Prostate gland (tissue), 2 donors: ENCODE results near the gene RARB. TPM values are rescaled to one million over a fixed set of nuclear protein-coding genes. Genes with fewer than 3 reads are reported as not detected.

Experiments used
- DNase-seq: peaks from one replicate; pipeline ENCODE4 v3.0.0-alpha.2; 2019; ENCODE audit warnings: low spot score
- H3K27ac ChIP-seq, 2 donors: fragments of 200-600 bp; sonication (generic); 2 replicates each; pipeline ENCODE4 v1.5.1; 2017 to 2019
- H3K27me3 ChIP-seq: fragments of 200-600 bp; sonication (generic); replicated peaks from 2 replicates; pipeline ENCODE4 v1.5.1; 2019; ENCODE audit not compliant: insufficient read depth
- H3K36me3 ChIP-seq, 2 donors: fragments of 200-600 bp; sonication (generic); 1 replicate in 1 of 2; 2 replicates in 1 of 2; pipeline versions ENCODE4 v1.5.1 to v1.8.1; 2017 to 2019
- H3K4me1 ChIP-seq: fragments of 200-600 bp; sonication (generic); replicated peaks from 2 replicates; pipeline ENCODE4 v1.5.1; 2019
- H3K4me3 ChIP-seq, 2 donors: fragments of 200-600 bp; sonication (generic); 2 replicates each; pipeline ENCODE4 v1.5.1; 2017 to 2019
- H3K9me3 ChIP-seq: fragments of 200-600 bp; sonication (generic); 2 replicates; pipeline ENCODE4 v1.5.1; 2017
- POLR2A ChIP-seq: fragments of 450-650 bp; IDR thresholded peaks from one replicate; pipeline ENCODE4 v1.6.1; 2016; ENCODE audit warnings: antibody characterized with exemption, mild to moderate bottlenecking
- POLR2AphosphoS5 ChIP-seq: sonication (generic); formaldehyde crosslinking; IDR thresholded peaks from one replicate; pipeline ENCODE4 v1.6.1; 2017; ENCODE audit warnings: antibody characterized with exemption
- WGBS: methylation state at CpG from one replicate; pipeline ENCODE4 v1.1.5; 2018; 5-methylcytosine and 5-hydroxymethylcytosine counted together
- intact Hi-C: fragments of 100-400 bp; cut with DNase I; formaldehyde crosslinking; loops from one replicate; pipeline ENCODE4 v1.14.2; 2022
- total RNA-seq, 2 donors: library from RNA; depleted of rRNA; stranded (reverse); fragments of >200 nt; gene quantifications; one replicate each; pipeline ENCODE4 v1.1.0, GENCODE V29; 2016
- TF ChIP-seq, protein P1 (sequence below), 4 experiments: fragments of 200-600 bp in 2 of 4; fragments of 450-650 bp in 2 of 4; sonication (generic) in 2 of 4; IDR thresholded peaks; 1 replicate in 3 of 4; 2 replicates in 1 of 4; pipeline ENCODE4 v1.5.1; 2016 to 2019; ENCODE audit warnings: antibody characterized with exemption in 4 of 4, mild to moderate bottlenecking in 2 of 4, moderate library complexity in 2 of 4

Gene RARB
- total RNA-seq, result 10 to 100 TPM in 1 of 2 donors, 1 to 10 TPM in 1; 4.4 to 17.2 TPM

DNA sequence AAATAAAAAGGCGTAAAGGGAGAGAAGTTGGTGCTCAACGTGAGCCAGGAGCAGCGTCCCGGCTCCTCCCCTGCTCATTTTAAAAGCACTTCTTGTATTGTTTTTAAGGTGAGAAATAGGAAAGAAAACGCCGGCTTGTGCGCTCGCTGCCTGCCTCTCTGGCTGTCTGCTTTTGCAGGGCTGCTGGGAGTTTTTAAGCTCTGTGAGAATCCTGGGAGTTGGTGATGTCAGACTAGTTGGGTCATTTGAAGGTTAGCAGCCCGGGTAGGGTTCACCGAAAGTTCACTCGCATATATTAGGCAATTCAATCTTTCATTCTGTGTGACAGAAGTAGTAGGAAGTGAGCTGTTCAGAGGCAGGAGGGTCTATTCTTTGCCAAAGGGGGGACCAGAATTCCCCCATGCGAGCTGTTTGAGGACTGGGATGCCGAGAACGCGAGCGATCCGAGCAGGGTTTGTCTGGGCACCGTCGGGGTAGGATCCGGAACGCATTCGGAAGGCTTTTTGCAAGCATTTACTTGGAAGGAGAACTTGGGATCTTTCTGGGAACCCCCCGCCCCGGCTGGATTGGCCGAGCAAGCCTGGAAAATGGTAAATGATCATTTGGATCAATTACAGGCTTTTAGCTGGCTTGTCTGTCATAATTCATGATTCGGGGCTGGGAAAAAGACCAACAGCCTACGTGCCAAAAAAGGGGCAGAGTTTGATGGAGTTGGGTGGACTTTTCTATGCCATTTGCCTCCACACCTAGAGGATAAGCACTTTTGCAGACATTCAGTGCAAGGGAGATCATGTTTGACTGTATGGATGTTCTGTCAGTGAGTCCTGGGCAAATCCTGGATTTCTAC, at the start of gene RARB:
RARB (plus strand) TSS at position 322 of the 847 bp plus-strand sequence; CDS start at position 791, 469 bp downstream.
- no peaks in the 10 kb centered on the region for H3K9me3 ChIP-seq
- peak within 1 kb of the TSS; percentile 38 to 44 for H3K4me3 ChIP-seq
- H3K27ac ChIP-seq, result peak within 1 kb of the TSS; percentile 82
- TF ChIP-seq, protein P1, sequence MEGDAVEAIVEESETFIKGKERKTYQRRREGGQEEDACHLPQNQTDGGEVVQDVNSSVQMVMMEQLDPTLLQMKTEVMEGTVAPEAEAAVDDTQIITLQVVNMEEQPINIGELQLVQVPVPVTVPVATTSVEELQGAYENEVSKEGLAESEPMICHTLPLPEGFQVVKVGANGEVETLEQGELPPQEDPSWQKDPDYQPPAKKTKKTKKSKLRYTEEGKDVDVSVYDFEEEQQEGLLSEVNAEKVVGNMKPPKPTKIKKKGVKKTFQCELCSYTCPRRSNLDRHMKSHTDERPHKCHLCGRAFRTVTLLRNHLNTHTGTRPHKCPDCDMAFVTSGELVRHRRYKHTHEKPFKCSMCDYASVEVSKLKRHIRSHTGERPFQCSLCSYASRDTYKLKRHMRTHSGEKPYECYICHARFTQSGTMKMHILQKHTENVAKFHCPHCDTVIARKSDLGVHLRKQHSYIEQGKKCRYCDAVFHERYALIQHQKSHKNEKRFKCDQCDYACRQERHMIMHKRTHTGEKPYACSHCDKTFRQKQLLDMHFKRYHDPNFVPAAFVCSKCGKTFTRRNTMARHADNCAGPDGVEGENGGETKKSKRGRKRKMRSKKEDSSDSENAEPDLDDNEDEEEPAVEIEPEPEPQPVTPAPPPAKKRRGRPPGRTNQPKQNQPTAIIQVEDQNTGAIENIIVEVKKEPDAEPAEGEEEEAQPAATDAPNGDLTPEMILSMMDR (IDR thresholded peaks at IDR 0.05), result no peak
- TF ChIP-seq POLR2A, result peak; percentile 91
- TF ChIP-seq POLR2AphosphoS5, result peak; percentile 95
- under 1% methylated on average over 27 of the region's 27 CpGs for WGBS
- no peaks in the 10 kb centered on the region for H3K36me3 ChIP-seq
- peaks cover 4% of the 10 kb centered on the region for H3K4me1 ChIP-seq
- H3K27me3 ChIP-seq, result peaks cover 3% of the 10 kb centered on the region
- intact Hi-C loops, result loop anchor here (2.0 to 10.0 kb wide), 3 partner anchors 144 to 273 kb away; no protein-coding TSS in a partner anchor
- peak; percentile 79 for DNase-seq

DNA sequence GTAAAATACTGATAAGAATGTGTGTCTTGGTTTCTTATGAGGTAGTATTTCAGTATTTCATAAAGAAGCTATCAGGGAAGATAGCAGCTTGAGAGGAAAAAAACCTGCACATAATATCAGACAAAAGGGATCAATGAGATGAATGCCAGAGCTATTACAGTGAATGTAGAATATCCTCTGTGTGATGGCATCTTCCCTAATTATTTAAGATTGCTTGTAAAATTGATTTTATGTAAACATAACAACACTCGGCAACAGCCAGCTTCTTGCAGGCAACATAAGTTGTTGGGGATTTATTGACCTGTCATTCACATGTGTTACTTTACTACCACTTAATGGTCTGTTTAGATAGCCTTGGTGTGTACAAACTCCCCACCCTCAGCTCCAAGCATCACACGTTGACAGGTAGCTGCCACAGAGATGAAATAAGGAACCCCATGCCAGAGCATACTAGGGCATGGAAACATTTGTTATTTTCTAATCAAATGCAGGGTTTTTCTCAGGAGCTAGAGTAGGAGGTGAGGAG, 49.2 kb upstream of the RARB start:
- Histone ChIP-seq H3K9me3 (no peaks in the 10 kb centered on the region), H3K27ac (no peak overlapping the region), H3K27me3 (no peaks in the 10 kb centered on the region), H3K4me3 (no peak overlapping the region), H3K36me3 (no peaks in the 10 kb centered on the region), H3K4me1 (no peaks in the 10 kb centered on the region)
- no peak for DNase-seq
- intact Hi-C loops, result no loop called here
- WGBS, result 74% methylated on average over 2 of the region's 2 CpGs
- TF ChIP-seq, protein P1 (IDR thresholded peaks at IDR 0.05), result no peak
- TF ChIP-seq POLR2AphosphoS5 (no peak), POLR2A (no peak)

DNA sequence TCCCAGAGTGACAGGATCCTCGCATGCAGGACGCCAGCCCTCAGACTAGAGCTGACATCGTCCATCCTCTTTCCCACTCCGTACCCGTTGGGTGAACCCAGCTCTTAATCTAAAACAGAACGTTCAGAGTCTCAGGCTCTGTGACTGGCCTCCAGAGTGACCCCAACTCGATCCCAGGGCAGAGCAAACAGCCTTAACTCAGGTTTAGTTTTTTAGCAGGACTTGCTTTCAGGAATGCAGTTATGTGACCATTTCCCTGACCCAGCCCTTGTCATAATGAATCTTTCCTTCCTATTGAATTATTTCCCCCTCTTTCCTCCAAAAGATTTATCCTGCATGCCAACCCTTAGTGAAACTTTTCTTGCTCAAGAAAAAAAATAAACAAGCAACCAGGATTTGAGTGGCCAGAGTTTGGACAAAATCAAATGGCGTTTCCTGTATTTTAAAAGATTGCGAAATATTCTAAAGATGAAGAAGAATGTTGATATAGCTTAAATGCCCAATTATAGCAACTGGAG, 47.8 kb upstream of the RARB start:
- H3K9me3 ChIP-seq, result no peaks in the 10 kb centered on the region
- TF ChIP-seq POLR2A, result no peak
- TF ChIP-seq POLR2AphosphoS5, result no peak
- TF ChIP-seq, protein P1 (IDR thresholded peaks at IDR 0.05), result no peak
- H3K36me3 ChIP-seq, result no peaks in the 10 kb centered on the region
- no peaks in the 10 kb centered on the region for H3K4me1 ChIP-seq
- no peak overlapping the region for H3K27ac ChIP-seq
- no peaks in the 10 kb centered on the region for H3K27me3 ChIP-seq
- H3K4me3 ChIP-seq, result no peak overlapping the region
- no peak for DNase-seq
- 79% methylated on average over 9 of the region's 9 CpGs for WGBS
- intact Hi-C loops, result no loop called here

DNA sequence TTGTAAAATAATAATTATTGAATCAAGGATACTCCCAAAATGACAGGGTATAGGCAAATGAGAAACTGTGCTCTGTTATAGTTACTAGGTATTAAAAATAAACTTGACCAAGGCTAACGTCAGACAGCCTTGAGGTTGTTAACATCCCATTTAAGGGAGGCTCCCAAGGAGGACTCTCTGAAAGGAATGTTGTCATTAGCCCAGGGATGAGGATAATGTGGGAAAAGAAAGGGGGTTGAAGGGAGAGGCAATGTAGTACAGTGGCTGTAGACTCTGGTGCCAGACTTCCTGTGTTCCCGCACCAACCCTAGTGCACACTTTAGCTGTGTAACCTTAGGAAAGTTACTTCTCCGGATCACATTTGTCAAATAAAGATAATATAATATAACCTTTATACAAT, 47.0 kb upstream of the RARB start:
- no peaks in the 10 kb centered on the region for H3K9me3 ChIP-seq
- intact Hi-C loops, result no loop called here
- WGBS, result 75% methylated on average over 3 of the region's 3 CpGs
- no peak overlapping the region for H3K27ac ChIP-seq
- no peak for DNase-seq
- no peaks in the 10 kb centered on the region for H3K27me3 ChIP-seq
- TF ChIP-seq, protein P1 (IDR thresholded peaks at IDR 0.05), result no peak
- TF ChIP-seq POLR2AphosphoS5 (no peak), POLR2A (no peak)
- no peaks in the 10 kb centered on the region for H3K36me3 ChIP-seq
- H3K4me3 ChIP-seq, result no peak overlapping the region
- no peaks in the 10 kb centered on the region for H3K4me1 ChIP-seq
